Measurements from ENCODE around the gene RINT1.
"Not testable (repeated sequence)": the region's sequence is repeated elsewhere in the genome, so short reads cannot be mapped to it uniquely, and the experiment has no call there.

The RINT1 gene

DNA sequence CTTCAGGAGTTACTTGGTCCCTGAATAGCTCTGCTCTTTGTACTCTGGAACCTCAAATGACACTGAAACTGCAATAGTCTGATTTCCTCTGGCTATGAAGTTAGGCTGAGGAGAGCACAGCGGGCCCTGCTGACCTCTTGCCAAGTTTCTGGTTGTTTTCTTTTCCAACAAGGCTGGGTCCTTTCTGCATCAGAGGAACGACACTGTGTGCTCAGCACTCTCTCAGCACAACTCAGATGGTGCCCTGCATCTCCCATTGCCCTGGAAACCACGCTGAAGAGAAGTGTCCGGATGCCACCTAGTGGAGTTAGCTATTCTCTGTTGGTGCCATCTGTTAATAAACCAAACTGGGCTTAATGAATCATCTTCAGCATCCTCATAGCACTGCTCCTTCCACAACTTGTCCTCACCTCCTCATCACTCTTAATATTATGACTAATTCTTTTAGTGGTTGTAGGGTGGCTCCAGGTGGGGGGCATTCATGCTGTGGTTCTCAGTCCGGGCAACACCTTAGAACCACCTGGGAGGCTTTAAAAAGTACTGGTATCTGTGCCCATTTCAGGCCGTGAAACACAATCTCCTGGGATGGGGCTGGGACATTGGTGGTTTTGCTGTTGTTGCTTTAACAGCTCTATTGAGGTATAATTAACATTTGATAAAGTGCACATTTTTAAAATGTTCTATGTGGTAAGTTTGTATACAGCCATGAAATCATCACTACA is 57.5 kb downstream of the RINT1 start:
- H3K4me3 ChIP-seq (ENCODE audit: low read length): no peak overlapping the region

DNA sequence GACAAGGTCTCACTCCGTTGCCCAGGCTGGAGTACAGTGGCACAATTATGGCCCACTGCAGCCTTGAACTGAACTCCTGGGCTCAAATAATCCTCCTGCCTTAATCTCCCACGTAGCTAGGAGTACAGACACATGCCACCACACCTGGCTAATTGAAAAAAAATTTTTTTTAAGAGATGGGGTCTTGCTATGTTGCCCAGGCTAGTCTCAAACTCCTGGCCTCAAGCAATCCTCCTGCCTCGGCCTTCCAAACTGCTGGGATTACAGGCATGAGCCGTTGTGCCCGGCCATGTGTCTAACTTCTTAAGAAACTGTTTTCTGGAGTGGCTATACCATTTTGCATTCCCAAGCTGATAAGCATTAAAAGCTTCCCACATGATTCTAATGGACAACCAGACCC is 58.8 kb downstream of the RINT1 start:
- DNase-seq (ENCODE audit: low read depth, low spot score): no peak
- no peak overlapping the region for H3K4me3 ChIP-seq (ENCODE audit: low read length)

More for the DNA sequence above, 57.5 kb downstream of the RINT1 start:
- DNase-seq (ENCODE audit: low read depth, low spot score): peak; percentile 63

DNA sequence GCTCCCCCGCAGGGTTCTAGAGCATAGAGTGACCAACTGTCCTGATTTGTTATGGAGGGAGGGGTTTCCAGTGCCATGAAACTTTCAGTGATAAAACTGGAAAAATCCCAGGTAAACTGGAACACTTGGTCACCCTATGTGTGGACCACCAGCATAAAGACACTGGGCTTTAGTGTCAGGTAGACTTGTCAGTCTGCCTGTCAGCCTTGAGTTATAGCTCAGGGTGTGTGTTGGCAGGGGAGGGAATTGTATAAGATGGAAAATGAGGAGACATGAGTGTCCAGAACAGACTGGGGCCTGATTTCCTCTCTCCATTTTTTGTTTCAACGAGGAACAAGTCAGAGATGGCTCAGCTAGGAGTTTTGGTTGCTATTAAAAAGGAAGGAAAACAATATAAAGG is 59.5 kb downstream of the RINT1 start:
- DNase-seq (ENCODE audit: low read depth, low spot score): no peak
- no peak overlapping the region for H3K4me3 ChIP-seq (ENCODE audit: low read length)

DNA sequence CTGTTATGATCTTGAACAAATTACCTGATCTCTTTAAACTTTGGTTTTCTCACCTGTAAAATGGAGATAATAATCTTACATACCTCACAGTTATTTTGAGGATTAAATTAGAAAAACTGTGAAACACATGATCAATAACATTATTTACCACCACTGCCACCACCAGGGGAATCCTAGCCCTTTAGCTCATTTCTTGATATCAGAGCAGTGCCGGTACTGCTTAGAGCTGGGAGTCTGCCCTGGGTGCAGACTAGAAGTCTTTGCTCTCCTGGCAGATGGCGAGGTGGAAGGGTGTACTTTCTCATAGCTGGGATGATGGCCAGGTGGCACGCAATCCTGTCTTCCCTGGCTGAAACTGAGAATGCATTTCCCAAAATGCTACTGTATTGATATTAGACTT is 62.0 kb downstream of the RINT1 start:
- DNase-seq (ENCODE audit: low read depth, low spot score): no peak
- H3K4me3 ChIP-seq (ENCODE audit: low read length): no peak overlapping the region

DNA sequence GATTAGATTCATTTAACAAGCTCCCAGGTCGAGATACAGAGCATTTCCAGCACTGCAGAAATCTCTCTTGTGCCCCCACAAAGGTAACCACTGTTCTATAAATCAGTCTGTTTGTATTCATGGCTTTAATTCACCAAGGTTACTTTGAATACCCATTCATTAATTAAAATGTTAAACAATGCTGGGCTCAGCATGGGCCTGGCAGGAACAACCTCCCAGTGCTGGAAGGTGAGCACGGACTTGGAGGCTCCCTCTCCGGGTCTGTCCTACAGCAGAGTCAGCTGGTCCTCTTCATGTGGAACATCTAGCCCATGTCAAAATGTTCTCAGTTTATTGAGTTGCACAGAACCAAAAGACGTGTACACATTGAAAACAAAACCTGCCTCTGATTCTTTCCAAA is 64.9 kb downstream of the RINT1 start:
- no peak for DNase-seq (ENCODE audit: low read depth, low spot score)

DNA sequence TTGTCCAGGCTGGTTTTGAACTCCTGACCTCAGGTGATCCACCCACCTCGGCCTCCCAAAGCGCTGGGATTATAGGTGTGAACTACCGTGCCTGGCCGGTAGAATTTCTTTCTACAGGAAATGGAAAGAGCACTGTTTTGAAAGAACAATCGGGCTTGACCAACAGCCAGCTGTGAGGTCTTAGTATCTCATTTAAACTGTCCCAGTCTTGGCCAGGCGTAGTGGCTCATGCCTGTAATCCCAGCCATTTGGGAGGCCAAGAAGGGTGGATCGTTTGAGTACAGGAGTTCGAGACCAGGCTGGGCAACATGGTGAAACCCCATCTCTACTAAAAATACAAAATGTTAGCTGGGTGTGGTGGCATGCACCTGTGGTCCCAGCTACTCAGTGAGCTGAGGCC is 67.1 kb downstream of the RINT1 start:
- DNase-seq (ENCODE audit: low read depth, low spot score); H3K4me3 ChIP-seq (ENCODE audit: low read length): not testable (repeated sequence)

More for the DNA sequence above, 64.9 kb downstream of the RINT1 start:
- no peak overlapping the region for H3K4me3 ChIP-seq (ENCODE audit: low read length)

DNA sequence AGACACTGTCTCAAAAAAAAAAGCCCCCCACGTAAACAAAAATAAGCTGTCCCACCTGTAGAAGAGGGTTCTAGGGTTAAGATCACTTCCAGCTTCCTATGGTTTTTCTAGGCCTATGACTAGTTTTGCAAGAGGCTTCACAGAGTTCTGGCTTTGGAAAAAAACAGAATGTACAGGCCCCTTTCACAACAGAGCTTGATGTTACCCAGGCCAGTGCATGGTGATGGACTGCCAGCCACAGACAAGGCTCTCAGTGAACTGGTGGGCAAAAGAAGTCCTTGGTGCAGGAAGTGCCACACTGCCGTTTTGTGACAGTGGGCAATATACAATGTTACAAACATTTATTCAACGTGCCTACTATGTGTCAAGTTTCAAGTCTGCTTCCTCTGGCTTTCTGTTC is 67.5 kb downstream of the RINT1 start:
- no peak overlapping the region for H3K4me3 ChIP-seq (ENCODE audit: low read length)
- no peak for DNase-seq (ENCODE audit: low read depth, low spot score)

DNA sequence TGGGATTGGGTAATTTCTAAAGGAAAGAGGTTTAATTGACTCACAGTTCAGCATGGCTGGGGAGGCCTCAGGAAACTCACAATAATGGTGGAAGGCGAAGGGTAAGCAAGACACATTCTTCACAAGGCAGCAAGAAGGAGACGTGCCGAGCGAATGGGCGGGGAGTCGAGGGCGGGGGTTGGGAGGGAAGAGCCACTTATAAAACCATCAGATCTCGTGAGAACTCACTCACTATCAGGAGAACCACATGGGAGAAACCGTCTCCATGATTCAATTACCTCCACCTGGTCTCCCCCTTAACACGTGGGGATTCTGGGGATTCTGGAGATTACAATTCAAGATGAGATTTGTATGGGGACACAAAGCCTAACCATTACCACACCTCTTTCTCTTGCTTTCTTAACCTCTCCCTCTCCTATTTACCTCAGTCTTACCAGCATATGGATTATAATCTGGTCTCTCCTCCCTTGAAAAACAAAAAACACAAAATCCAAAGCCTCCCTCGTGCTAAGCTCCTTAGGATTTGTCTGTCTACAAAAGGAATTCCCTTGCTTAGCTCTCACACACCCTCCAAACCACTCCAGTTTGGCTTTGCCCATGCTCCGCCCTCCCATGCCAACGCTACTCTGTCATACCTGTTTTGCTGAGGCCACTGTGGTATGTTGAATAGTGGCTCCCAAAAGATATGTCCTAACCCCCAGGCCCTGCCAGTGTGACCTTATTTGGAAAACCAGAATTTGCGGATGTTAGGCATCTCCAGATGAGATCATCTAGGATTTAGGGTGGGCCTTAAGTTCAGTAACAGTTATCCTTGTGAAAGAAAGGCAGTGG is 68.9 kb downstream of the RINT1 start:
- no peak overlapping the region for H3K4me3 ChIP-seq (ENCODE audit: low read length)
- DNase-seq (ENCODE audit: low read depth, low spot score): no peak

DNA sequence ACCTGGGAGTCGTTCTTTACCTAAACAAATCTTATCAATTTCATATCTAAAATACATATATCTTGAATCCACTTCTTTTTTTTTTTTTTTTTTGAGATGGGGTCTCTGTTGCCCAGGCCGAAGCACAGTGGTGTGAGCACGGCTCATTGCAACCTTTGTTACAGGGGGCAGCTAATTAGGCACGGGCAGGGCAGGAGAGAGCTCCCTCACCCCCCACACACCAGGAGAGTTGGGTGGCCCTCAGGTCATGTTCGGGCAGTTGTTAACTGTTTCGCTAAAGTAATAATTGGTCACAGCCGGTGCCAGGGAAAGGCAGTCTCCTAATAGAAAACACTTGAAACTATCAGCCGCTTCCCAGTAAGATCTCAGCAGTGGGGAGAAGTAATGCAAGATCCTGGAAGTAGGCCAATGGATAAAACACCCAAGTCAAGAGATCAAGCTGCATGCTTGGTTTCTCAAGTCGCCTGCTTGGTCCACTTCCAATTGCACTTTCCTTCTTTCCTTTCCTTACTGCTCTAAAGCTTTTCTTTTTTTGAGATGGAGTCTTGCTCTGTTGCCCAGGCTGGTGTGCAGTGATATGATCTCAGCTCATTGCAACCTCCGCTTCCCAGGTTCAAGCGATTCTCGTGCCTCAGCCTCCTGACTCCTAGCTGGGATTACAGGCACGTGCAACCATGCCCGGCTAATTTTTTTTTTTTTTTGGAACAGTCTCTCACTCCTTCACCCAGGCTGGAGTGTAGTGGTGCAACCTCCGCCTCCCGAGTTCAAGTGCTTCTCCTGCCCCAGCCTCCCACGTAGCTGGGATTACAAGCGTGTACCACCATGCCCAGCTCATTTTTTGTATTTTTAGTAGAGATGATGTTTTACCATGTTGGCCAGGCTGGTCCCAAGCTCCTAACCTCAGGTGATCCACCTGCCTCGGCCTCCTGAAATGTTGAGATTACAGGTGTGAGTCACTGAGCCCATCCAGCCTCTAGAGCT is 70.6 kb downstream of the RINT1 start:
- DNase-seq (ENCODE audit: low read depth, low spot score): no peak

DNA sequence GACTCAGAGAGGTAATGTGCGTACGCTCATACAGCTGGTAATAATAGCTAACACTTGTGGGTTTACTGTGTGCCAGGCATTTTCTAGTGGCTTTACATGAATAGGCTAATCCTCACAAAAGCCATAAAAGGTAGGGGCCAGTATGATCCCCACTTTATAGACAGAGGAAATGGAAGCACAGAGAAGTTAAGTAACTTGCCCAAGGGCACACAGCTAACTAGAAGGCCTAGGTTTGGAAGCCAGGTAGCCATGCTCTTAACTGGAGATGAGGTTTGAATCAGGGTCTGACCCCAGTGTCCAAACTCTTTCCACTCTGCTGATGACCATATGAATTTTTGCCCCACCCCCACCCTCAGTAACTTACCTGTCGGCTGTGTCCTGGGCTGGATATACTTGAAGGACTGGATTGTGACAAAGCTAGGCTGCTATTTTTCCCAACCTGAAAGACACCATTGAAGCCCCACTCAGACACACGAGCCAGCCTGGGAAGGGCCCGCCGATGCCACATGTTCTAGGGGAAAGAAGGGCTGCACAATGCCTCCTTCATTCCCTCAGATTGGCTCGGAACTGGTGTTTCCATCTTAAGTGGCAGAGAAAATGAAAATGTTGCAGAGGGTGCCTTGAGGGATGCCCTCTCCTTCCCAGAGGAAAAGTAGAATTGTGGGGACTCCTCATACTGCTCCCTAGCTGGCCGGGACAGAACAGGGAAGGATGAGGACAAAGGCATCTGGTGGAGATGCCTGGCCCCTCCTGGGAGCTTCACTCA is 78.3 kb downstream of the RINT1 start:
- no peak overlapping the region for H3K4me3 ChIP-seq (ENCODE audit: low read length)
- no peak for DNase-seq (ENCODE audit: low read depth, low spot score)

More for the DNA sequence above, 70.6 kb downstream of the RINT1 start:
- H3K4me3 ChIP-seq (ENCODE audit: low read length): no peak overlapping the region

DNA sequence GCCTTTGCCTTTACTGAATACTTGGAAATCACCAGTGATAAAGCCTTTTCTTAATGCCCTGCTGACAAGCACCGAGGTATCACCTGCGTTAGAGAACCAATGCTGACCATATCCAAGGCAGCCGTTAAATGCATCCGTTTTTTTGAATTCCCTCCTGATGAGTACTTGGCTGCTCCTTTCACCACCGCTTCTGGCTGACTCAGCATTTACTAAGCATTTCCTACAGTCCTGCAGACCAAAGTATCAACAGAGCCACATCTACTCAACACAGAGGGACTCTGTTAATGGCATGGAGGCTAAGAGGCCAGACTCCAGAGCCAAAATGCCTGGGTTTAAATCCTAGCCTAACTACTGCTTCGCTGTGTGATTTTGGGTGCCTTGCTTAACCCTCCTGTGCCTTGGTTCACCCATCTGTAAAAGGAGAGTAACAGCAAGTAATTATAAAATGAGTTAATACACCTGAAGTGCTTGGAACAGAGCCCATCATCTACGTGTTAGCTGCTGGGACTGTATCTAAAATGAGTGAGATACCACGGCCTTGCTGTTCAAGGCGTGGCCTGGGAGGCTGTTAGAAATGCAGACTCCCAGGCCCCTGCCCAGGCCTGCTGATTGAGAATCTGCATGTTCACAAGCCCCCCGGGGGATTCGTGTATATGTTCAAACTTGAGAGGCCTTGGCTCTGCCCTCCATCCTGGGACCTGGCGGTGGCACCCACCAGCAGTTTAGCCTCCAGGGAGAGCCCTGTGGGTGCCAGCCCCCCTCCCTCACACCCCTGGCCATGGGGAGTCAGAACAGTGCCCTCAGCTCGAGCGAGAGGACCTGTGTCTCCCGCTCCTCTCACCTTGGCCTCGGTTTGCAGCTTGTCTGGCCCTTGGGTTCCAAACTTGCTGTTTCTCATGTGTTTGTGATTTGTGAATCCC is 80.1 kb downstream of the RINT1 start:
- H3K4me3 ChIP-seq (ENCODE audit: low read length): no peak overlapping the region
- DNase-seq (ENCODE audit: low read depth, low spot score): no peak

DNA sequence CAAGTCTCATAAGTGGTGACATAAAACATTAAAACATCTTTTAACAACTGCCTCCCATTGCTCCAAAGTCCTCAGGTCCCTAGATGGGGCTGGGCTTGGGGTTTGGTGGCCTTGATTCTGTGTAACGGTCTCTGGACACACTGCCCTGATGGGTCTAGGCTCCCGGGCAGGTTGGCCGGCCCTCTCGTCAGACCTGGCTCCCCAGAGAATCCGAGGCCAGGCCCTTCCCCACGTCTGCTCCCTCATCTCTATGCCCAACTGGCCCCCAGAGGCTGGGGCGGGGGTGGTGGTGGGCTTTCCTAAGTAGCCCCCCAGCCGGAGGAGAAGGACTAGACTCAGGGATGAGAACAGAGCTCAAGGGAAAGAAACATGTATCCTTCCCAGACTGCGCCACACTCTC is 80.8 kb downstream of the RINT1 start:
- DNase-seq (ENCODE audit: low read depth, low spot score): no peak
- no peak overlapping the region for H3K4me3 ChIP-seq (ENCODE audit: low read length)

DNA sequence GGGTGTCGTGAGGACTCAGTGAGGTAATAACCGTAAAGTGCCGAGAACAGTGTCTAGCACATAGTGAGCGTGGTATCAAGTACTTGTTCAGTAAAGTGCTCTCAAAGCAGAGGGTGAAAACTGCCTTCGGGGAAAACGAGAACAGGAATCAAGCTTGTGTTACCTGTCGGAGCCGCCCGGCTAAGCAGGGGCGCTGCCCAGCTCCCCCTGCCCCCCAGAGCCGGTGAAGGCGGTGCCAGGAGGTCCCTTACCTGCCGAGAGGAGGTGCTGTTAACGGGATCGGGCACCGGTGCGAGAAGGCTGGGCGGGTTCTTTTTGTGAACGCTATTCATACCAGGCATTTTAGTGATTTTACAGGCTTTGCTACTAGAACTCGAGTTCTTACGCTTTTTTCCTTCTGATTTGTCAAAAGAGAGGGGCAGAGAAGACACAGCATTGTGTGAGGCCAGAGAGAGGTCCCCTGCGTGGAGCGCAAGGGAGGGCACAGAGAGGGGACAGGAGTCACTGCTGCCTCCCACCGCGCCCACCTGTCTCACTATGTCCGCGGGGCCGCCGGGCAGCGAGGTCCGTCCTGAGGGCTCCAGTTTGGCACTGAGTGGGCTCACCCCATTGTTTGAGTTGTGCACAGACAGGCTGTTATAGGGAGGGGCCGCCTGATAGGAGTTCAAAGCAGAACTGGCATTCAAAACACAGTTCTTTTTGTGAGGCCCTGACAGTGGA is 81.8 kb downstream of the RINT1 start:
- no peak for DNase-seq (ENCODE audit: low read depth, low spot score)
- no peak overlapping the region for H3K4me3 ChIP-seq (ENCODE audit: low read length)

DNA sequence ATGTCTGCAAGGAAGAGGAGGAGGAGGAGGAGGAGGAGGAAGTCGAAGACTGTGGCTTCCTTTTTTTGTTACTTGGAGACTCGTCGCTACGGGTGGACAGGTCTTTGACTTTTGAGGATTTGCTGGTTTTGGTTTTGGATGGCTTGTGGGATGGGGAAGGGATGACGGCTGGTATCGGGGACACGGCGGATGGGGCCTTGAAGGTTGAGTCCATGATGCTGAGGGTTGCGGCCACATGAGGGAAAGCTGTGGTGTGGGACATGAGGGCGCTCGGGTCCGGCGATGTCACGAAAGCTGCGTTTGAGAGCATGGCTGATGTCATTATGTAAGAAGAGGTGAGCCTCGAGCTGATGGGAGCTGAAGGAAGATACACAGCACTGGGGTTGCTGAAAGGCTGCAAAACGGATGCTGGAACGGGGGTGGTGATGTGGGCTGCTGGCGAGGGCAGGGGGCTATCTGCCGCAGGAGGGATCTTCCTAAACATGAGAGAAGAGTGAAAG is 82.4 kb downstream of the RINT1 start:
- H3K4me3 ChIP-seq (ENCODE audit: low read length): no peak overlapping the region
- no peak for DNase-seq (ENCODE audit: low read depth, low spot score)

Data from Jurkat, Clone E6-1 (cell line).